Body of pancreas (tissue), 4 donors: ENCODE results near the gene CTIF.

Source experiments
- CTCF ChIP-seq, 7 experiments: fragments of 450-650 bp in 4 of 7; fragments of 200-600 bp in 3 of 7; sonication (generic) in 3 of 7; IDR thresholded peaks; one replicate each; pipeline ENCODE4 v1.5.1; 2016 to 2019; ENCODE audit warnings: antibody characterized with exemption in 7 of 7
- POLR2A ChIP-seq, 3 donors: fragments of 450-650 bp; IDR thresholded peaks; one replicate each; pipeline ENCODE4 v1.6.1; 2016; ENCODE audit warnings: antibody characterized with exemption in 3 of 3, mild to moderate bottlenecking in 2 of 3

- TF ChIP-seq CTCF (IDR thresholded peaks at IDR 0.05) (no peak), POLR2A (IDR thresholded peaks at IDR 0.05) (no peak)
Observed at GRCh38 chr18:48581941-48582340, 43.1 kb downstream of the CTIF start.
